ENCODE measurements around the gene MDFI. TPM values are rescaled to one million over a fixed set of nuclear protein-coding genes. Genes with fewer than 3 reads are reported as not detected.

Gene MDFI
- total and polyA plus RNA-seq, 2 experiments from 2014 or later, result 2.8 to 51.4 TPM

DNA sequence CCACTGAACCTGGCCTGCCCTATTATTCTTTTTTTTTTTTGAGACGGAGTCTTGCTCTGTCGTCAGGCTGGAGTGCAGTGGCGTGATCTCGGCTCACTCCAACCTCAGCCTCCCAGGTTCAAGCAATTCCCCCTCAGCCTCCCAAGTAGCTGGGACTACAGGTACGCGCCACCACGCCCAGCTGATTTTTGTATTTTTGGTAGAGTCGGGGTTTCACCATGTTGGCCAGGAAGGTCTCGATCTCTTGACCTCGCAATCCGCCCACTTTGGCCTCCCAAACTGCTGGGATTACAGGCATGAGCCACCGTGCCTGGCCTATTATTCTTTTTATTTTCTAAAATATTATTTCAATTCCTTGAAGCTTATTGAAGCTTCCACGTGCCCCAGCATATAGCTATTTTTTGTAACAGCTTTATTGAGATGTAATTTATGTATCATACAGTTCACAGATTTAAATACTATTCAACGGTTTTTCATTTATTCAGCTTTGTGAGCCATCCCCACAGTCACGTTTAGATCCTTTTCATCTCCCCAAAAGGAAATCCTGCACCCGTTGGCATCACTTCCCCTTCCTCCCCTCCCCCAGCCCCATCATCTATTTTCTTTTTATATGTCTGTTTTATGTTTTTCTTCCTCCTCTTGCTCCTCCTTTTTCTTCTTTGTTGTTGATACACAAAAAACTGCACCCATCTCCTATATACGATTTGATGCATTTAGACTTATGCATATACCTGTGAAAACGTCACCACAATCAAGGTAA is 13.5 kb upstream of the MDFI start (continued):
- TF ChIP-seq, protein P1, sequence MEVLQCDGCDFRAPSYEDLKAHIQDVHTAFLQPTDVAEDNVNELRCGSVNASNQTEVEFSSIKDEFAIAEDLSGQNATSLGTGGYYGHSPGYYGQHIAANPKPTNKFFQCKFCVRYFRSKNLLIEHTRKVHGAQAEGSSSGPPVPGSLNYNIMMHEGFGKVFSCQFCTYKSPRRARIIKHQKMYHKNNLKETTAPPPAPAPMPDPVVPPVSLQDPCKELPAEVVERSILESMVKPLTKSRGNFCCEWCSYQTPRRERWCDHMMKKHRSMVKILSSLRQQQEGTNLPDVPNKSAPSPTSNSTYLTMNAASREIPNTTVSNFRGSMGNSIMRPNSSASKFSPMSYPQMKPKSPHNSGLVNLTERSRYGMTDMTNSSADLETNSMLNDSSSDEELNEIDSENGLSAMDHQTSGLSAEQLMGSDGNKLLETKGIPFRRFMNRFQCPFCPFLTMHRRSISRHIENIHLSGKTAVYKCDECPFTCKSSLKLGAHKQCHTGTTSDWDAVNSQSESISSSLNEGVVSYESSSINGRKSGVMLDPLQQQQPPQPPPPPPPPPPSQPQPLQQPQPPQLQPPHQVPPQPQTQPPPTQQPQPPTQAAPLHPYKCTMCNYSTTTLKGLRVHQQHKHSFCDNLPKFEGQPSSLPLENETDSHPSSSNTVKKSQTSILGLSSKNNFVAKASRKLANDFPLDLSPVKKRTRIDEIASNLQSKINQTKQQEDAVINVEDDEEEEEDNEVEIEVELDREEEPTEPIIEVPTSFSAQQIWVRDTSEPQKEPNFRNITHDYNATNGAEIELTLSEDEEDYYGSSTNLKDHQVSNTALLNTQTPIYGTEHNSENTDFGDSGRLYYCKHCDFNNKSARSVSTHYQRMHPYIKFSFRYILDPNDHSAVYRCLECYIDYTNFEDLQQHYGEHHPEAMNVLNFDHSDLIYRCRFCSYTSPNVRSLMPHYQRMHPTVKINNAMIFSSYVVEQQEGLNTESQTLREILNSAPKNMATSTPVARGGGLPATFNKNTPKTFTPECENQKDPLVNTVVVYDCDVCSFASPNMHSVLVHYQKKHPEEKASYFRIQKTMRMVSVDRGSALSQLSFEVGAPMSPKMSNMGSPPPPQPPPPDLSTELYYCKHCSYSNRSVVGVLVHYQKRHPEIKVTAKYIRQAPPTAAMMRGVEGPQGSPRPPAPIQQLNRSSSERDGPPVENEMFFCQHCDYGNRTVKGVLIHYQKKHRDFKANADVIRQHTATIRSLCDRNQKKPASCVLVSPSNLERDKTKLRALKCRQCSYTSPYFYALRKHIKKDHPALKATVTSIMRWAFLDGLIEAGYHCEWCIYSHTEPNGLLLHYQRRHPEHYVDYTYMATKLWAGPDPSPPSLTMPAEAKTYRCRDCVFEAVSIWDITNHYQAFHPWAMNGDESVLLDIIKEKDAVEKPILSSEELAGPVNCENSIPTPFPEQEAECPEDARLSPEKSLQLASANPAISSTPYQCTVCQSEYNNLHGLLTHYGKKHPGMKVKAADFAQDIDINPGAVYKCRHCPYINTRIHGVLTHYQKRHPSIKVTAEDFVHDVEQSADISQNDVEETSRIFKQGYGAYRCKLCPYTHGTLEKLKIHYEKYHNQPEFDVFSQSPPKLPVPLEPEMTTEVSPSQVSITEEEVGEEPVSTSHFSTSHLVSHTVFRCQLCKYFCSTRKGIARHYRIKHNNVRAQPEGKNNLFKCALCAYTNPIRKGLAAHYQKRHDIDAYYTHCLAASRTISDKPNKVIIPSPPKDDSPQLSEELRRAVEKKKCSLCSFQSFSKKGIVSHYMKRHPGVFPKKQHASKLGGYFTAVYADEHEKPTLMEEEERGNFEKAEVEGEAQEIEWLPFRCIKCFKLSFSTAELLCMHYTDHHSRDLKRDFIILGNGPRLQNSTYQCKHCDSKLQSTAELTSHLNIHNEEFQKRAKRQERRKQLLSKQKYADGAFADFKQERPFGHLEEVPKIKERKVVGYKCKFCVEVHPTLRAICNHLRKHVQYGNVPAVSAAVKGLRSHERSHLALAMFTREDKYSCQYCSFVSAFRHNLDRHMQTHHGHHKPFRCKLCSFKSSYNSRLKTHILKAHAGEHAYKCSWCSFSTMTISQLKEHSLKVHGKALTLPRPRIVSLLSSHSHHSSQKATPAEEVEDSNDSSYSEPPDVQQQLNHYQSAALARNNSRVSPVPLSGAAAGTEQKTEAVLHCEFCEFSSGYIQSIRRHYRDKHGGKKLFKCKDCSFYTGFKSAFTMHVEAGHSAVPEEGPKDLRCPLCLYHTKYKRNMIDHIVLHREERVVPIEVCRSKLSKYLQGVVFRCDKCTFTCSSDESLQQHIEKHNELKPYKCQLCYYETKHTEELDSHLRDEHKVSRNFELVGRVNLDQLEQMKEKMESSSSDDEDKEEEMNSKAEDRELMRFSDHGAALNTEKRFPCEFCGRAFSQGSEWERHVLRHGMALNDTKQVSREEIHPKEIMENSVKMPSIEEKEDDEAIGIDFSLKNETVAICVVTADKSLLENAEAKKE (CRISPR knock-in tag; IDR thresholded peaks at IDR 0.05), result no peak
- TF ChIP-seq NANOG (IDR thresholded peaks at IDR 0.05; ENCODE audit: borderline replicate concordance) (no peak), ZNF114 (CRISPR knock-in tag; IDR thresholded peaks at IDR 0.05) (no peak), JUNB (IDR thresholded peaks at IDR 0.05; ENCODE audit: unreplicated experiment) (no peak)
- TF ChIP-seq, protein P2, sequence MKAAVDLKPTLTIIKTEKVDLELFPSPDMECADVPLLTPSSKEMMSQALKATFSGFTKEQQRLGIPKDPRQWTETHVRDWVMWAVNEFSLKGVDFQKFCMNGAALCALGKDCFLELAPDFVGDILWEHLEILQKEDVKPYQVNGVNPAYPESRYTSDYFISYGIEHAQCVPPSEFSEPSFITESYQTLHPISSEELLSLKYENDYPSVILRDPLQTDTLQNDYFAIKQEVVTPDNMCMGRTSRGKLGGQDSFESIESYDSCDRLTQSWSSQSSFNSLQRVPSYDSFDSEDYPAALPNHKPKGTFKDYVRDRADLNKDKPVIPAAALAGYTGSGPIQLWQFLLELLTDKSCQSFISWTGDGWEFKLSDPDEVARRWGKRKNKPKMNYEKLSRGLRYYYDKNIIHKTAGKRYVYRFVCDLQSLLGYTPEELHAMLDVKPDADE (IDR thresholded peaks at IDR 0.05), result no peak
- TF ChIP-seq, protein P3, sequence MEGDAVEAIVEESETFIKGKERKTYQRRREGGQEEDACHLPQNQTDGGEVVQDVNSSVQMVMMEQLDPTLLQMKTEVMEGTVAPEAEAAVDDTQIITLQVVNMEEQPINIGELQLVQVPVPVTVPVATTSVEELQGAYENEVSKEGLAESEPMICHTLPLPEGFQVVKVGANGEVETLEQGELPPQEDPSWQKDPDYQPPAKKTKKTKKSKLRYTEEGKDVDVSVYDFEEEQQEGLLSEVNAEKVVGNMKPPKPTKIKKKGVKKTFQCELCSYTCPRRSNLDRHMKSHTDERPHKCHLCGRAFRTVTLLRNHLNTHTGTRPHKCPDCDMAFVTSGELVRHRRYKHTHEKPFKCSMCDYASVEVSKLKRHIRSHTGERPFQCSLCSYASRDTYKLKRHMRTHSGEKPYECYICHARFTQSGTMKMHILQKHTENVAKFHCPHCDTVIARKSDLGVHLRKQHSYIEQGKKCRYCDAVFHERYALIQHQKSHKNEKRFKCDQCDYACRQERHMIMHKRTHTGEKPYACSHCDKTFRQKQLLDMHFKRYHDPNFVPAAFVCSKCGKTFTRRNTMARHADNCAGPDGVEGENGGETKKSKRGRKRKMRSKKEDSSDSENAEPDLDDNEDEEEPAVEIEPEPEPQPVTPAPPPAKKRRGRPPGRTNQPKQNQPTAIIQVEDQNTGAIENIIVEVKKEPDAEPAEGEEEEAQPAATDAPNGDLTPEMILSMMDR (conservative IDR thresholded peaks at IDR 0.05; ENCODE audit: low read depth in 2 of 2), result no peak
